ENCODE results near the gene BMP8B.
"Not testable (repeated sequence)": the region's sequence is repeated elsewhere in the genome, so short reads cannot be mapped to it uniquely, and the experiment has no call there.

DNA sequence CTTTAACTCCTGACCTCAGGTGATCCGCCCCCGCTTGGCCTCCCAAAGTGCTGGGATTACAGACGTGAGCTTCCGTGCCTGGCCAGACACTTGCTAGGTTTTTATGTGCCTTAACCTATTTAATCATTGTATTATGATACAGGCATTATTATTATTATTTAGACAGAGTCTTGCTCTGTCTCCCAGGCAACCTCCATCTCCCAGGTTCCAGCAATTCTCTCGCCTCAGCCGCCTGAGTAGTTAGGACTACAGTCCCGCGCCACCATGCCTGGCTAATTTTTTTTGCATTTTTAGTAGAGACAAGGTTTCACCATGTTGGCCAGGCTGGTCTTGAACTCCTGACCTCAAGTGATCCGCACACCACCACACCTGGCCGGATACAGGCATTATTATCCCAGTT lies 6.0 kb downstream of the BMP8B start:
- not testable (repeated sequence) for TF ChIP-seq CTCF (IDR thresholded peaks at IDR 0.05); EZH2 (IDR thresholded peaks at IDR 0.05; ENCODE audit: borderline replicate concordance, insufficient read depth, low read depth, low read length, poor library complexity, severe bottlenecking)

Measured in B cell (primary cell).